Measurements from ENCODE around the gene PTPRD.

The PTPRD gene

GRCh38 chr9:8855046-8855445 is 1757.8 kb downstream of the PTPRD start:
- DNase-seq, result peak in 2 of 3 experiments; percentile 3 to 61

- no peak for DNase-seq
Measured at GRCh38 chr9:8852301-8852864, 1760.4 kb downstream of the PTPRD start.

GRCh38 chr9:8850914-8851313 is 1761.9 kb downstream of the PTPRD start:
- DNase-seq, result peak in 2 of 3 experiments; percentile 5 to 39

- peak in 1 of 3 experiments; percentile 75 for DNase-seq
Measured at GRCh38 chr9:8845808-8846207, 1767.0 kb downstream of the PTPRD start.

GRCh38 chr9:8845376-8845775 is 1767.4 kb downstream of the PTPRD start:
- no peak for DNase-seq

- DNase-seq, result no peak
Measured at GRCh38 chr9:8844549-8844948, 1768.3 kb downstream of the PTPRD start.

- DNase-seq, result no peak
Measured at GRCh38 chr9:8842402-8843193, 1770.2 kb downstream of the PTPRD start.

- no peak for DNase-seq
Measured at GRCh38 chr9:8838136-8838535, 1774.7 kb downstream of the PTPRD start.

- no peak for DNase-seq
Measured at GRCh38 chr9:8835291-8835690, 1777.5 kb downstream of the PTPRD start.

GRCh38 chr9:8832955-8833354 is 1779.8 kb downstream of the PTPRD start:
- peak in 1 of 3 experiments; percentile 11 for DNase-seq

- peak in 1 of 3 experiments; percentile 37 for DNase-seq
Measured at GRCh38 chr9:8832386-8832785, 1780.4 kb downstream of the PTPRD start.

GRCh38 chr9:8831568-8831967 is 1781.2 kb downstream of the PTPRD start:
- DNase-seq, result no peak

- no peak for DNase-seq
Measured at GRCh38 chr9:8826281-8826680, 1786.5 kb downstream of the PTPRD start.

GRCh38 chr9:8825585-8826147 is 1787.1 kb downstream of the PTPRD start:
- no peak for DNase-seq

- DNase-seq, result no peak
Measured at GRCh38 chr9:8823131-8823895, 1789.5 kb downstream of the PTPRD start.

- no peak for DNase-seq
Measured at GRCh38 chr9:8822667-8823025, 1790.2 kb downstream of the PTPRD start.

GRCh38 chr9:8821910-8822666 is 1790.7 kb downstream of the PTPRD start:
- no peak for DNase-seq

- DNase-seq, result no peak
Measured at GRCh38 chr9:8817335-8817734, 1795.5 kb downstream of the PTPRD start.

- peak; percentile 18 to 67 (median 57) for DNase-seq
Measured at GRCh38 chr9:8816361-8816760, 1796.4 kb downstream of the PTPRD start.

- peak in 1 of 3 experiments; percentile 59 for DNase-seq
Measured at GRCh38 chr9:8815931-8816330, 1796.9 kb downstream of the PTPRD start.

GRCh38 chr9:8815219-8815618 is 1797.6 kb downstream of the PTPRD start:
- DNase-seq, result no peak

- DNase-seq, result no peak
Measured at GRCh38 chr9:8812888-8813287, 1799.9 kb downstream of the PTPRD start.

- no peak for DNase-seq
Measured at GRCh38 chr9:8809741-8810140, 1803.1 kb downstream of the PTPRD start.
